CD4-positive, alpha-beta T cell treated with Interleukin-10 for 1 hour (primary cell): ENCODE data around the gene LPCAT1.
"Not testable (repeated sequence)": the region's sequence is repeated elsewhere in the genome, so short reads cannot be mapped to it uniquely, and the experiment has no call there.

Source experiments
- DNase-seq: peaks from one replicate; pipeline ENCODE4 v3.0.0-alpha.2; 2020

Gene LPCAT1

DNA sequence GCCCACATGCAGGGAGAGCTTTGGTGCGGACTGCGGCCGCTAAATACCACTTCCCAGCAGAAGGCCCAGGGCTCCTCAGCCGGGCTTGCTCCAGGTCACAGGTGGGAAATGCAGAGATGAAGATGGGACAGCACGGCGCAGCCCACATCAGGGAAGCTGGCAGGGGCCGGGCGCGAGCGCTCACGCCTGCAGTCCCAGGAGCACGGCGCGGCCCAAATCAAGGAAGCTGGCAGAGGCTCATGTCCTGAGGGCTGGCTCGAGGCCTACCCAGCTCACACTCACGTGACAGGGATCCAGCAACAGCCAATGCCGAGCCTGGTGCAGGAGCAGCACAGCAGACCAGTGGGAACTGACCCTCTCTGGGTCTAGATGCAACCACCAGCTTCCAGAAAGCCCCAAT is 16.3 kb downstream of the LPCAT1 start:
- DNase-seq, result no peak

DNA sequence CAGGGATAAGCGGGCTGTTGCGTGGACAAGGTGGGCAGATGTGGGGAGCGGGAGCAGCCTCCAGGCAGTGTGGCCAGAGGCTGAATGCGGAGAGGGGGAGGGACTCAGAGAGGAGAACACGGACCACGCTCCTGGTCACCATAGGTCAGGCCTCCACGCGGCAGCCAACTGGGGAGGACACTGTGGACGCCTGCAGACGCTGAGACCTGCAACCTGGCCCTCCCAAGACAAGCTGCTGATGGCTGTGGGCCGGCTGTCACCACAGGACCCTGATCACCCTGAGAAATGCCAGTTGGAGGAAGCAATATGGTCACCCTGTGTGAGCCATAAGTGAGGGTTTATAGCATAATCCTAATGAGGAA is 16.8 kb downstream of the LPCAT1 start:
- DNase-seq, result no peak

DNA sequence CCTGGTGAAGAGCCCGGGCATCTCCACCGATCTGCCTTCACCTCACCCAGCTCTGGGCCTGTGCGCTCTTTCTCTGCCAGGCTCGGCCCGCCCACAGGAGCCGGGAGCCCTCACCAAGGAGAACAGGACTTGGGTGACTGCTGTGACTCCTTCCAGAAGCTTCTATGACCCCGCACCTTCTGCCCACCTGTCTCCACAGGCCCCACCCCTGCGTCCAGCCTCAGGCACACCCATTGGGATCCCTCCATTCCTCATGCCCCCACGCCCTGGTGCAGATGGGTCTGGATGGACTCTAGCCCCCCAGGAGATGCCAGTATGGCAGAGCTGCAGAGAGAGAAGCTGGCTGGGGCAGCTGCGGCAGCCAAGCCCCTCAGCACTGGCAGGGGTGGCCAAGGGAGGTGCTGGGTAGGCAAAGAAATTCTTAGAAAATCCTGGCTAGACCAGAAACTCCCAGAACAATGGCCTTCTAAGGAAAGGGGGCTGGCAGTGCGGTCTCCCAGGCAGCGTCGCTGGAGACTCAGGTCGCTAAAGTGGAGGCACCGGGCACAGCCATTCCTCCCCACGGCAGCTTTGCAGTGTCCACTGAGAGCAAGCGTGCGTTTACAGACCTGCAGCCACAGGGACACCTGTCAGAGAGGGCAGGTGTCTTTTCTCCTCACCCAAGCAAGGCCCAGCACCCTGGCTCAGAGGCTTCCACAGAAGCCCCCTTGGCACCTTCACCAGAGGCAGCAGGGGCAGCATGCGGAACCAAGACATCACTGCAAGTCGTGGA is 17.3 kb downstream of the LPCAT1 start:
- DNase-seq, result no peak

DNA sequence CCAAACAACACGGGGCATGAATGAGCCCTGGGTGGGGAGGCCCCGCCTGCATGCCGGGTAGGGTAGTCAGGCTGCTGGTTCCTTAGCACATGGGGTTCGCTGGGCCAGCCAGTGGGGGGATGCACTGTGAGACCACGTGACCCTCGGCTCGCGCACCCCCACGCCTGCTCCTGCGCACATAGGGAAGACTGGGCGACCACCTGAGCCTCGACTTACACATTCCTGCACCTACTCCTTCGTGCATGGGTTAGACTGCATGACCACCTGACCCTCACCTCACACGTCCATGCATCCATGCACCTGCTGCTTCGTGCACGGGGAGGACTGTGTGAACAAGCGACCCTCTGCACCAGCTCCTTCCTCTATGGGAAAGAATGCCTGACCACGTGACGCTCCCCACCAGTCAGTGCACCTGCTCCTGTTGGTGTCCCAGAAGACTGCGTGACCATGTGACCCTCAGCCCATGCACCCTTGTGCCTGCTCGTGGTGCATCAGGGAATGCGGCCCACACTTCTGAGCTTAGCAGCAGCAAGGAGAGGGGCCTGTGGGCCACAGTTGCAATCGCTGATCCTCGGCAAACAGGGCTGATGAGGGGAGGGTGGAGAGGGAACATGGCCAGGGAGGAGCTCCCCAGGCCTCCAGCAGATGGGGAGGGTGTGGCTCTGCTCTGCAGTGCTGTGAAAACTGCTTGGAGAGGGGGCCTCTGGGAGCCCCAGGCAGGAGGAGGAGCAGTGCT is 18.1 kb downstream of the LPCAT1 start:
- no peak for DNase-seq

DNA sequence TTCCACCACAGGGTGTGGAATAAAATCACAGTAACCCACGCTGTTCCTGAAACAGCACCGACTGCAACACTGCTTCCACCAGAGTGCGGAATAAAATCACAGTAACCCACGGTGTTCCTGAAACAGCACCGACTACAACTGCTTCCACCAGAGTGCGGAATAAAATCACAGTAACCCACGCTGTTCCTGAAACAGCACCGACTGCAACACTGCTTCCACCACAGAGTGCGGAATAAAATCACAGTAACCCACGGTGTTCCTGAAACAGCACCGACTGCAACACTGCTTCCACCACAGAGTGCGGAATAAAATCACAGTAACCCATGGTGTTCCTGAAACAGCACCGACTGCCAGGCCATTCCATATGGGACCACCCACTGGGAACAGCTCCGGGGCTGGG is 18.7 kb downstream of the LPCAT1 start:
- not testable (repeated sequence) for DNase-seq

DNA sequence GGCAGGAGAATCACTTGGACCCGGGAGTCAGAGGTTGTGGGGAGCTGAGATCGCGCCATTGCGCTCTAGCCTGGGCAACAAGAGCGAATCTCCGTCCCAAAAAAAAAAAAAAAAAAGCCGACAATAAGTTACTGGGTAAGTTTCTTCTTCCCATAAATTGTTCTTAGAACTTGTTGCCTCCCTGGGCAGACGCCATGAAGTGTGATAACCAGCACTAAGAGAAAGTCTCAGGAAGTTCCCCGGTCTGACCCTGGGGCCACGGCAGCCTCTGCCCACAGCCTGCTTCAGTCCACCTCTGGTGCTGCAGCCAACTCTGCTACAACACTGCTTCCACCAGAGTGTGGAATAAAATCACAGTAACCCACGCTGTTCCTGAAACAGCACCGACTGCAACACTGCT is 19.1 kb downstream of the LPCAT1 start:
- no peak for DNase-seq

DNA sequence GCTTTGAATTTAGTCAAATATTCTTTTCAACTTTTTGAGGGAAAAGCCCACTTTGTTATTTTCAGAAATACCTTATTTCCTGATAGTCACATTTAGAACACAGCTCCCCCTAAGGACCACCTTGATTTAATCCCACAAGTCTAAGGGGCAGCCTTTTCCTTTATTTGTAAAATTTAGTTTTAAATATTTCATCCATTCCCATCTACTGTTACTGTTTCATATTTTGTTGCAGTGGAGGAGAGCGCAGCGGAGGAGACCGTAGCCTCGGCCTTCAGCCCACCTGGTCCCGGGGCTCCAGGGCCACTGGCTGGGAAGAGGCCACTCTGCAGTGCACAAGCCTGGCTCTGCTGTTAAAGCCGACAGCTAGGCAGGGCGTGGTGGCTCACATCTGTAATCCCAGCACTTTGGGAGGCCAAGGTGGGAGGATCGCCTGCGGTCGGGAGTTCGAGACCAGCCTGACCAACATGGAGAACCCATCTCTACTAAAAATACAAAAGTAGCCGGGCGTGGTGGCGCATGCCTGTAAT is 19.6 kb downstream of the LPCAT1 start:
- DNase-seq, result no peak

DNA sequence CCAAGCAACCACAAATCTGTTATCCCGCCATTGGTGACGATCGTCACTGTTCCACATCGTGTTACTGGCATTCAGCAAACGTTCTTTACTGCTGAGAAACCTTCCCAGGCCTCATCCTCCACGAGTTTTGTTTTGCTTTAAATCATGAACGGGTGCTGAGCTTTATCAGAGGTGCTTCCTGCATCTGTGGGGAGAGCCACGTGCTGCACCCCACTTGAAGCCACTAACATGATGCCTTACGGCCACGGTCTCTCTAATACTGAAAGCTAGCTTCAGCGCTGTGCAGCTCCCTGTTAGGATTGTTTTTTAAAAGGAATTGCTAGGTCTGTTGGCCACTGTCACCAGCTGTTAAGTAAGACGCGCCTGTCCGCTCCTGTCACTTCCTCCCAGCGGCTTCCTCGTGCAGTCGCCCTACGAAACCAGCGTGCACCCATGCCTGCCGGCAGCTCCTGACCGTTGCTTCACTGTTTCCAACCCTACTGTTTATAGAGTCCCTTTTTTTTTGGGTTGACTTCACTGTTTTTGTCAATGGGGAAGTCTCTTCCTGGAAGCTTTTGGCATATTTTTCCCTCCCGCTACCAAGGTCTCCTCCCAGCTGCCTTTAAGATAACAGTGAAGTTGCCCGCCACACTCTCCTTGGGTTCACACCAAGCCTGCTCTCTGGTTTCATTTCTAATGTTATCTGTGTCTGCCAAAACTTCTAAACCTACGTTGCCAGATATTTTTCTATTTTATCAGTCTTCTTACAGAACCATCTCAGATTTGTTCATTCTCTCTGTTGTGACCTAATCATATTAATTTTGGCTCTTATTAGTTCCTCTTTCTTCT is 20.3 kb downstream of the LPCAT1 start:
- no peak for DNase-seq

DNA sequence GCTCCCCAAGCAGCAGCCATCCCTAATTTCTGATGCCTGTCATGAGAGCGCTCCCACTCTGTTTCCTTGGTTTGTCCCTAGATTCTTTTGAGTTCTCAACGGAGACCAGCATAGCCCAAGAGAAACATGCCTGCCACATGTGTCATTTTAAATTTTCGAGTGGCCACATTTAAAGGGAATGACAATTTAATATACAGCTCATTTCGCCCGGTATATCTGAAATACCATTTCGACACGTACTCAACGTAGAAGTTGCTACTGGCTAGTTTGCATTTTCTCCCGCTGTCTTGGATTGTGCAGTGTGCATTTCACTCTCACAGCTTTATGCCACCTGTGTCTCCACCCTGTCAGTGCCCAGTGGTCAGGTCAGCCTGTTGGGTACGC is 21.0 kb downstream of the LPCAT1 start:
- no peak for DNase-seq

DNA sequence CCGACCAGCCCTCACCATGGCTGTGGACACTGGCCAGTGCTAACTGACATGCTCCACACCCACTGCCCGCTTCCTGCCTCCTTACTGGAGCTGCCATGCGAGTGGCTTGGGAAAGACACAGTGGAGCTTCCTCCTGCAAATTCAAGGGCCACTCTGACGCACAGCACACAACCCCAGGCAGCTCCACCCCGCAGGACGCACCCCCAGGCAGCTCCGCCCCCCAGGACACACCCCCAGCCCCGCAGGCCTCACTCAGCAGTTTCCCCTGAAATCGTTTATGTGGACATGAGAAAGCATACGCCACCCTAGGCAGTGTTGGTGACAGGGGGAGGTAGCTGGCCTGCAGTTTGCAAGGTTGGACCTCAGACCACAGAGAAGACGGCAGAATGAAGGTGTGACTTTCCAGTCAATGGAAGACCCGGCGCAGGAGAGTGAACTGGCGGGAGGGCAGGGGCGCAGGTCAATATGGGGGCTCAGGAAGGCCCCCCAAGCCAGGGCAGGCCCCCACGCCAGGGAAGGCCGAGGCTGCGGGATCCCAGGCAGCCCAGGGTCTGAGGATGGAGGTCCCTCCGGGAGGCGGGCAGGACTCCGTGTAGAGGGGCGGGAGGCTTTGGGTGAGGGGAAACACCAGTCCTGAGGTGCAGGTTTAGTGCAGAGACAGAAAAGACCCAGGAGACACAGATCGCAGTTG is 21.6 kb downstream of the LPCAT1 start:
- DNase-seq, result peak; percentile 35

DNA sequence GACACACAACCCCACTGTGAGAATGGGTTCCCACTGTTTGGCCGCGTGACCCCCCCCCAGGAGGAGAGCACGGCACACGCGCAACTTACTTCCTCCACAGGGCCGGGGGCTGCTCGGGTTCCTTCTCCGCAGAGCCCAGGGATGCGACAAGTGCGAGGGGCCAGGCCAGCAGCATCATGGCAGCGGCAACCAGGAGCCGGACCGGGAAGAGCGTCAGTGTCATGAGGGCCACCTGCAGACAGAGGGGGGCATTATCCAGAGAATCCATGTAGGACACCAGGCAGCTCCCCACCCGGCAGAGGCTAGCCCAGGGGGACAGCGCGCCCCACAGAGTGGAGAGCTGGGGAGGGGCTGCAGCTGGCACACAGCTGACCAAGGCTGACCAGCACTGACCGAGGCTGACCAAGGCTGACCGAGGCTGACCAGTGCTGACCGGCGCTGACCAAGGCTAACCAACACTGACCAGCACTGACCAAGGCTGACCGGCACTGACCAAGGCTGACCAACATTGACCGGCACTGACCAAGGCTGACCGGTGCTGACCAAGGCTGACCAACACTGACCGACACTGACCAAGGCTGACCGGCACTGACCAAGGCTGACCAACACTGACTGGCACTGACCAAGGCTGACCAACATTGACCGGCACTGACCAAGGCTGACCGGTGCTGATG is 22.3 kb downstream of the LPCAT1 start:
- no peak for DNase-seq

DNA sequence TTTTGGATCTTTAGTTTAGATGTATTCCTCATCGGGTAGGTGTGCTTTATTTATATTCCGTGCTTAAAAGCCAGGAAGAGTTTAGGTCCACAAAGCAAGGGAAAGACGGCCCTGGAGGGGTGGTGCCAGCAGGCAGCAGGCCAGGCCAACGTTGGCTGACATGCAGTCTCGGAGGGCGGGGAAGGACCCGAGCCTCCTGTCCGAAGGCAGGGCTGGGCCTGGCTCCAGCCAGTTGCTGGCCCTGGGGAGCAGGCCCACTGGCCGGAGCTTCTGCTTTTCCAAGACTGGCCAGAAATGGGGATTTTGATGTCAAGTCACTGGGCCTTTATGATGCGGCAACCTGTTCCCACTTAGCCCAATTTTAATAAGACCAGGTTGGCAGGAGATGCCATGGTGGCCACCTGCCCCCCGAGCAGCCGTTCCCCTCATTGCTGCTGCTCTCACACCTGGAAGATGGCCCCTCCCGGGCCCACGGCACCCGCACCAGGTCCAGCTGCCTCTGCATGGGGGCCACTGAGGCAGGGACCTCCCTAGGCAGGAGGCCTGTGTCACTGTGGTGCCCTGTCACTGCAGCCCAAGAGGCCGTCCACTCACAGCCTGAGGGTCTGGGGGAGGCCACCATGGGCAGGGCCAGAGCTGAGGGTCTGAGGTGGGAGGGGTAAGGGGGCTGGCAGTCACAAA is 23.2 kb downstream of the LPCAT1 start:
- no peak for DNase-seq

DNA sequence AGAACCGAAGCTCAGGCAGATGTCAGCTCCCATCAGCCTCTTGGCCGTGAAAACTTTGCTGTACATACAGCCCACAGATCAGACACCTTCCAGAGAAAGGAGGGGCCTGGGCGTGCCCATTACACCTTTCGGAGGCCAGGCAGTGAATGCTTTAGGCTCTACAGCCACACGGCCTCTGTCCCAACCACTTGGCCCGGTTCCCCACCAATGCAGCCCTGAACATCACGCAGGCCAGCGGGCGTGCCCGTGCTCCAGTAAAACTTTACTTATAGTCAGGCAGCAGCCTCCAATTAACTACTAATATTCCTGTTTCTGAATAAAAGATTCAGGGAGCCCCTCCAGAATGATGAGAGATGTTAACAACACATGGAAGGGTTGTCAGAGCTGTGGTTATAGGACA is 23.9 kb downstream of the LPCAT1 start:
- no peak for DNase-seq

DNA sequence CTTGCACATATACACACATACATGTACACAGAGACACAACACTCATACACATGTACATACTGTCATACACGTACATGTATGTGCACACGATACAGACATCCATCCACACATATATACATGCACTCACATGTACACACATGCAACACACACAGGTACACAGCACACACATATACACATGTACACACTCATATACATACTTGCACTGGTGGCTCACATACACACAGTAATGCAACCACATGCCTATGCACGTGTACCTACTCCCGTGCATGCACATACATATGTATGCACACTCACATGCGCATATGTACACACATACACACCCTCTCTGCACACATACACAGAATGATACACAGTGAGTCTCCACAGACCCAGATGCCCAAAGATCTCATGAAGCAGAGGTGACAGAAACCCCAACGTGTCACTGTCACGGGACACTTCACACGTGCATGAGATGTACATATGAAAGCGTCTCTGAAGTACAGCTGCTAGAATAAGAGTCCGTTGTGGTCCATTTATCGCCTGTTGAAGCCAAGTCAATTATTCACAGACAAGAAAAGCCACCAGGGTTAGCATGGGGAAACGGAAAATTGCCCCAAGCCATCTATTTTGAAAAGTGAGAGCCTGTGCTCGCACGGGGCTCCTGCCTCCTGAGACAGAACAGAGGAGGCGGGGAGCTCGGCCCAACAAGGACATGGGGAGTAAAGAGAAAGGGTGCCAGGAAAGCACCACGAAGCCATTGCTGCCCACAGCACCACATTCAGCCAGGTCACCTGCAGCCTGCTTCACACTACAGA is 24.9 kb downstream of the LPCAT1 start:
- DNase-seq, result no peak

DNA sequence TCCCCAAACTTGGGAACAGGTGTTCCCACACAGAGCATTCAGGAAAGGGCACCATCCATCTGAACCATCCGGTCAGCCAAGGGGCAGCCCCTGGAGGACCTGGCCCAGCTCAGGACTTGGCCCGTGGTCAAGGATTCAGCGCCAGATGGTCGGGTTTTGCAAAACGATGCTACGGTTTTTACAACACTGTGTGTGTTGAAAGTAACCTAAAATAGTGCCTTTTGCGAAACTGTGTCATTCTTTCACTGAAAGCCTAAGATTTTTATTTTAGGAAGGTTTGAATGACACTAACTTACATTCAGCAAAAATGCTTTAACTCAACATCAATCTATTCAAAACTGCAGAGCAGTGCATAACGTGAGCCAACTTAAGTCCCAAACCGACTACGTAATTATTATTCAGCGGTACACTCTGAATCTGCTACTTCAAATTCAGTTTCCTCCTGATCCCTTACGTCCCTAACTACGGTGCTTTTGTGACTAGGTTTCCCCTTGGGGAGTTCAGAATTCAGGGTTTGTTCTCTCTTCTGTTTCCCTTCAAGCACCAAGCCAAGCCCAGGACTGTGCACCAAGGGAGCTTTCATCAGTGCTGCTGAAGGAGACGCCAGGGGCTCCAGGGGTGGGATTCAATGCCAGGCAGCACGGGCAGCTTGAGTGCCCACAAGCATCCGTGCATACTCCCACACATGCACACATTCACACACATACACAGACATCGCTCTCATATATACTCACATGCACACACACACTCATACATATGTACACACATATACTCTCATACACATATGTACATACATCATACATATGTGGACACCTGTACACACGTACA is 25.8 kb downstream of the LPCAT1 start:
- no peak for DNase-seq

DNA sequence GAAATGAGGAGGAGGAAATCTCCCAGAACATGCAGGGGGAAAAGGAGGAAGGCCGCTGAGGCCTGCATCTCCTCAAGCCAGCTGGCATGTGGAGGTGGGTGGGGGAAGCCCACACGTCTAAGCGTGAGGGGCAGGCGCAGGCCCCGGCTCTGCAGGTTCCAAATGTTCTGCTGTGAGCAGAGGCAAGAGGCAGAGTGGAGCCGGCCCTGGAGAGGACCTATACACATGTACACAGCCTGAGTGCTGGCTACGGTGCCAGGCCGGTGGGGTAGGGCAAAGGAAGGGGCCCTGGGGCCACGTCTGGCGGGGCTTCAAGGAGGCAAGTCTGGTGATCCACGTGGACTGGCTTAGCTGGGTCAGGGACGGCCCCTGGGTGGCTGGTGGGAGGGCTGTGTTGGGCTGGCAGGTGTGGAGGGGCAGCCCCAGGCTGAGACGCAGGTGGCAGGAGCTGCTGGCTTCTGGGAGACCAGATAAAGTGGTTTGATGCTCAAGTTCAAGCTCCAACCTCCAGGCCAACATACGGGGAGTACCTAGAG is 26.4 kb downstream of the LPCAT1 start:
- DNase-seq, result no peak

DNA sequence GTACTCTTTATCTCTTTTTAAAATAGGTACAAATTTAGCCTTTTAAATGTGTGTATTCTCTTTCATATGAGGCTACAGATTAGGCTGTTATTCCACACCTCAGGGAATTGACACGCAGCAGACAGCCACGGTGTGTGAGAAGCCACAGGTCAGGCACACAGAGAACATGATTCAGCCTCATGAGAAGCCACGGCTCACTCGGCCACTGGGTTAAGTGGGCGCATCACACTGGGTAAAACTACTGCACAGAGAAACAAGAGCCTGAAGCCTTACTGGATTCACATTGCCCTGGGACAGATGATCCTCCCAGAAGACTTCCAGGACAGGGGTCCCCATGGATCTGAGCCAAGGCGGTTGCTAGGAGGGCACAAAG is 28.2 kb downstream of the LPCAT1 start:
- no peak for DNase-seq

DNA sequence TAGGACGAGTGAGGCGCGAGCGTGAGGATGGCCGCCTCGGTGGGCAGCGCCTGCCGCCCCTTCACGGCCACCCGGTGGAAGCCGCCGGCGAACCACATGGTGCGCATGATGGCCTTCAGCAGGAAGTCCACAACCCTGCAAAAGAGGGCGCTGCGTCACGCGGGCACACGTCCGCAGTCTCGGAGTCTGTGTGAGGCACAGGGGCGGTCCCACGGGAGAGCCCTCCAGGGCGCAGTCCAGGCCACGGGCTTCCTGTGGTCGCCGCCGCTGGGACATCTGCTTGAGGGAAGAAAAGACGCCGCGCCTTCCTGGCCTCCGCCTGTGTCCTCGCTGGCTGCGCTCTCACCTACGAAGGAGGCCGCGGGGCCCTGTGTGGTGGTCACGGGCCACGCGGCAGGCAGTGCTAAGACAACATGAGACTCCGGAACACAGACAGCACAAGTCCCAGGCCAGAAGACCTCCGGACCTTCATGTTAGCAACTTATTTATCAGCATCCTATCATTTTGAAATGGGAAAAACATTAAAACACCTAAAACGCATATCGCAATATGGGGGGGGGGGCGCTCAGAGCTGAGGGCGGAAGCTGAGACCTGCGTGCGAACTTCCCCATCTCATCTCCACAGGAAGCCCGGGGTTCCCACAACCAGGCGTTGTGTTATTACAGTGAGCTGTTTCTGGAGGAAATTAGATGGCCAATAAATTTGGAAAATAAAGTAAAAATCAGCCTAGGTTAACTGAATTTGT is 28.8 kb downstream of the LPCAT1 start:
- peak; percentile 27 for DNase-seq

DNA sequence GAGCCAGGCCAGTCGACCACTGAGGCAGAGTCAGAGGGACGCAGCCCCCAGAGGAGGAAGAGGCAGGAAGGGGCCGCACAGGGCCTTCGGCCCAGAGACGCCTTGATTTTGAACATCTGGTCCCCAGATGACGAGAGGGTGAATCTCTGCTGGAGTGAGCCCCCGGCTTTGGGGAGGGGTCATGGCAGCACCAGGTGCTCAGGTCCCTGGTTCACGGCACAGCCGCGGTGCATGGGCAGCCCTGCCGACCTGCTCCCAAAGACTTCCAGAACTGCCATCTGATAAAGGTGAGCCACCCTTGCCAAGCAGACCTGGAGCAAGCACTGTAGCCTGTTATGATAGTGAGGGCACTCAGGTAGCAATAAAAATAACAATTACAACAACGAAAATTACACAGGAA is 29.8 kb downstream of the LPCAT1 start:
- DNase-seq, result no peak
